ENCODE results near the gene SLC39A11.

- TF ChIP-seq EZH2 (IDR thresholded peaks at IDR 0.05) (no peak), EZH2phosphoT487 (IDR thresholded peaks at IDR 0.05) (no peak), CTCF (IDR thresholded peaks at IDR 0.05) (no peak)
These were observed 542 bp downstream of the SLC39A11 start for GRCh38 chr17:73091770-73092522.
